Measurements from ENCODE around the gene MTUS2.

Gene MTUS2

GRCh38 chr13:28822801-28823200 lies 2.7 kb downstream of the MTUS2 start:
- H3K27me3 ChIP-seq (ENCODE audit: insufficient read depth, poor library complexity, severe bottlenecking) = peaks cover 39% of the 10 kb centered on the region
- H3K27ac ChIP-seq (replicated peaks) = no peak overlapping the region

GRCh38 chr13:28825379-28825778 lies 5.2 kb downstream of the MTUS2 start:
- Histone ChIP-seq H3K27ac (replicated peaks) (no peak overlapping the region), H3K27me3 (ENCODE audit: insufficient read depth, poor library complexity, severe bottlenecking) (peaks cover 23% of the 10 kb centered on the region), H3K4me3 (replicated peaks; ENCODE audit: insufficient read depth, low read length) (no peak overlapping the region)
- TF ChIP-seq SPI1 (IDR thresholded peaks at IDR 0.05; ENCODE audit: borderline replicate concordance, low read depth) = no peak
- no peak for TF ChIP-seq CTCF (IDR thresholded peaks at IDR 0.05; ENCODE audit: insufficient read depth, low read length)
- TF ChIP-seq POLR2AphosphoS5 (IDR thresholded peaks at IDR 0.05; ENCODE audit: low read depth) = no peak
- no peak for TF ChIP-seq GABPA (IDR thresholded peaks at IDR 0.05; ENCODE audit: low read depth)
- no peak for TF ChIP-seq REST (IDR thresholded peaks at IDR 0.05; ENCODE audit: insufficient replicate concordance, low read depth)
- DNase-seq (ENCODE audit: low read depth in 1 of 2, low spot score in 1 of 2) = no peak

More at GRCh38 chr13:28822801-28823200, 2.7 kb downstream of the MTUS2 start:
- TF ChIP-seq REST (IDR thresholded peaks at IDR 0.05; ENCODE audit: insufficient replicate concordance, low read depth) = no peak
- TF ChIP-seq SPI1 (IDR thresholded peaks at IDR 0.05; ENCODE audit: borderline replicate concordance, low read depth) = no peak
- no peak for DNase-seq (ENCODE audit: low read depth in 1 of 2, low spot score in 1 of 2)
- no peak overlapping the region for H3K4me3 ChIP-seq (replicated peaks; ENCODE audit: insufficient read depth, low read length)

- no peak for DNase-seq (ENCODE audit: low read depth in 1 of 2, low spot score in 1 of 2)
- Histone ChIP-seq H3K4me3 (replicated peaks; ENCODE audit: insufficient read depth, low read length) (no peak overlapping the region), H3K27ac (replicated peaks) (no peak overlapping the region), H3K27me3 (ENCODE audit: insufficient read depth, poor library complexity, severe bottlenecking) (peaks cover 13% of the 10 kb centered on the region)
- no peak for TF ChIP-seq POLR2AphosphoS5 (IDR thresholded peaks at IDR 0.05; ENCODE audit: low read depth)
- TF ChIP-seq SPI1 (IDR thresholded peaks at IDR 0.05; ENCODE audit: borderline replicate concordance, low read depth) = no peak
- TF ChIP-seq CTCF (IDR thresholded peaks at IDR 0.05; ENCODE audit: insufficient read depth, low read length) = no peak
- TF ChIP-seq GABPA (IDR thresholded peaks at IDR 0.05; ENCODE audit: low read depth) = no peak
- TF ChIP-seq REST (IDR thresholded peaks at IDR 0.05; ENCODE audit: insufficient replicate concordance, low read depth) = no peak
Observed at GRCh38 chr13:28826368-28826767, 6.2 kb downstream of the MTUS2 start.

GRCh38 chr13:28830580-28830979 lies 10.4 kb downstream of the MTUS2 start:
- TF ChIP-seq REST (IDR thresholded peaks at IDR 0.05; ENCODE audit: insufficient replicate concordance, low read depth) = no peak
- no peak for TF ChIP-seq SPI1 (IDR thresholded peaks at IDR 0.05; ENCODE audit: borderline replicate concordance, low read depth)
- no peak for TF ChIP-seq GABPA (IDR thresholded peaks at IDR 0.05; ENCODE audit: low read depth)
- TF ChIP-seq CTCF (IDR thresholded peaks at IDR 0.05; ENCODE audit: insufficient read depth, low read length) = no peak
- TF ChIP-seq POLR2AphosphoS5 (IDR thresholded peaks at IDR 0.05; ENCODE audit: low read depth) = no peak
- no peak for DNase-seq (ENCODE audit: low read depth in 1 of 2, low spot score in 1 of 2)
- Histone ChIP-seq H3K27me3 (ENCODE audit: insufficient read depth, poor library complexity, severe bottlenecking) (peaks cover 6% of the 10 kb centered on the region), H3K4me3 (replicated peaks; ENCODE audit: insufficient read depth, low read length) (no peak overlapping the region), H3K27ac (replicated peaks) (no peak overlapping the region)

Data from HL-60 (cell line).